T47D (cell line): Measurements from ENCODE around the gene SEMA6A.

Experiments used
- DNase-seq, 2 experiments: peaks; one replicate each; pipeline versions ENCODE4 v3.0.0 to v3.0.0-alpha.2; 2011 to 2012; ENCODE audit warnings: low read depth in 1 of 2, low spot score in 1 of 2
- JUND ChIP-seq: IDR thresholded peaks from 2 replicates; pipeline ENCODE4 v1.6.1; 2012; ENCODE audit warnings: low read depth
- in situ Hi-C: cut with HindIII; loops from 2 replicates; pipeline ENCODE4 v1.10.0; 2016; ENCODE audit warnings: low sequenced_read_pairs, low pct_unique_long_range_greater_than_20kb

Gene SEMA6A

GRCh38 chr5:116572350-116573278 lies 2.0 kb downstream of the SEMA6A start:
- DNase-seq, result peak; percentile 50 to 71
- in situ Hi-C loops, result no loop called here
- no peak for TF ChIP-seq JUND

GRCh38 chr5:116571568-116572349 lies 2.9 kb downstream of the SEMA6A start:
- no peak for TF ChIP-seq JUND
- DNase-seq, result peak; percentile 10 to 64
- in situ Hi-C loops, result no loop called here

- DNase-seq, result no peak
- no peak for TF ChIP-seq JUND
- in situ Hi-C loops, result no loop called here
These were observed 4.6 kb downstream of the SEMA6A start for GRCh38 chr5:116569999-116570398.

GRCh38 chr5:116567106-116567505 lies 7.5 kb downstream of the SEMA6A start:
- in situ Hi-C loops, result no loop called here
- TF ChIP-seq JUND, result no peak
- no peak for DNase-seq

- no peak for DNase-seq
- in situ Hi-C loops, result no loop called here
- TF ChIP-seq JUND, result no peak
These were observed 8.4 kb downstream of the SEMA6A start for GRCh38 chr5:116566251-116566650.

GRCh38 chr5:116564756-116565490 lies 9.7 kb downstream of the SEMA6A start:
- no peak for TF ChIP-seq JUND
- no peak for DNase-seq
- in situ Hi-C loops, result no loop called here

- DNase-seq, result no peak
- no peak for TF ChIP-seq JUND
- in situ Hi-C loops, result no loop called here
These were observed 10.3 kb downstream of the SEMA6A start for GRCh38 chr5:116564312-116564711.

GRCh38 chr5:116563736-116564308 lies 10.8 kb downstream of the SEMA6A start:
- TF ChIP-seq JUND, result no peak
- in situ Hi-C loops, result no loop called here
- DNase-seq, result no peak

GRCh38 chr5:116562669-116563068 lies 12.0 kb downstream of the SEMA6A start:
- in situ Hi-C loops, result no loop called here
- no peak for DNase-seq
- no peak for TF ChIP-seq JUND

- no peak for DNase-seq
- in situ Hi-C loops, result no loop called here
- no peak for TF ChIP-seq JUND
These were observed 13.0 kb downstream of the SEMA6A start for GRCh38 chr5:116561658-116562057.

- TF ChIP-seq JUND, result no peak
- in situ Hi-C loops, result no loop called here
- DNase-seq, result no peak
These were observed 14.9 kb downstream of the SEMA6A start for GRCh38 chr5:116559673-116560164.

- TF ChIP-seq JUND, result no peak
- in situ Hi-C loops, result no loop called here
- no peak for DNase-seq
These were observed 15.4 kb downstream of the SEMA6A start for GRCh38 chr5:116559239-116559638.
